NCI-H1417 treated with DMSO at 0.1 percent for 48 hours (cell line): ENCODE data around the gene PDE6B.
"Not testable (repeated sequence)": the region's sequence is repeated elsewhere in the genome, so short reads cannot be mapped to it uniquely, and the experiment has no call there.

Experiments
- DNase-seq: peaks from one replicate; lab custom pipeline; 2025; lab: John Stamatoyannopoulos, UW

PDE6B gene

GRCh38 chr4:704198-704891 is 79.0 kb downstream of the PDE6B start:
- DNase-seq: no peak

DNA sequence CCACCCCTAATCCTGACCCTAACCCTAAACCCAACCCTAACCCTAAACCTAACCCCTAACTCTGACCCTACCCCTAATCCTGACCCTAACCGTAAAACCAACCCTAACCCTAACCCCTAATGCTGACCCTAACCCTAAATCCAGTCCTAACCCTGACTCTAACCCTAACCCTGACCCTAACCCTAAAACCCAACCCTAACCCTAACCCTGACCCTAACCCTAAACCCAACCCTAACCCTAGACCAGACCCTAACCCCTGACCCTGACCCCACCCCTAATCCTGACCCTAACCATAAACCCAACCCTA is 79.6 kb downstream of the PDE6B start:
- DNase-seq: no peak

GRCh38 chr4:705278-706082 is 80.1 kb downstream of the PDE6B start, which contains the start of gene PCGF3:
Gene PCGF3, plus strand, starts transcription at chr4:705832. Its CDS starts 27,849 bp downstream, at chr4:733681.
- DNase-seq: peak; percentile 38

- DNase-seq: not testable (repeated sequence)
Observed at GRCh38 chr4:706083-706633, 80.8 kb downstream of the PDE6B start.

- DNase-seq: no peak
Observed at GRCh38 chr4:706834-707598, 81.6 kb downstream of the PDE6B start.

DNA sequence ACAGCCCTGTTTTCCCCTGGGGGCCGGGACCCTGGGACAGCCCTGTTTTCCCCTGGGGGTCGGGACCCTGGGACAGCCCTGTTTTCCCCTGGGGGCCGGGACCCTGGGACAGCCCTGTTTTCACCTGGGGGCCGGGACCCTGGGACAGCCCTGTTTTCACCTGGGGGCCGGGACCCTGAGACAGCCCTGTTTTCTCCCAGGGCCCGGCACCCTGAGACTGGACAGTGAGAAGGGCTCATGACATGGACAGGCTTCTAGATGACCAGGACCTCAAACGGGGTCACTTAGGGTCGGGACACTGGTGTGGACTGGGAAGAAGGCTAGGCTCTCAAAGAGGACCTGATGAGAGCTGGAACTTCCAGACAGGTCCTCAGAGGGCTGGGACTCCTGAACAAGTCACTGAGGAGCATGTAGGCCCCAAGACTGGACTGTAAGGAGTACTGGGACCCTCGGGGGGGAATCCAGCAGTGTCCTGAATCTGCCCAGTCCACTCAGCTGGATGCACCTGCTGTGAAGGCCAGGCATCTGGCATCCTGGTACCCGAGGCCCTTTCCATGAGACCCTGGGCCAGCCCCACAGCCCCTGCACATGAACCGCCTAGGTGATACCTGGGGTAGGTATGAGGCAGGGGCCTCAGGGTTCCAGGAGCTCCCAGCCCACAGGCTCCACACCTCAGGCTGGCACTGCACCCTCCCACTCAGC is 82.7 kb downstream of the PDE6B start:
- DNase-seq: no peak

DNA sequence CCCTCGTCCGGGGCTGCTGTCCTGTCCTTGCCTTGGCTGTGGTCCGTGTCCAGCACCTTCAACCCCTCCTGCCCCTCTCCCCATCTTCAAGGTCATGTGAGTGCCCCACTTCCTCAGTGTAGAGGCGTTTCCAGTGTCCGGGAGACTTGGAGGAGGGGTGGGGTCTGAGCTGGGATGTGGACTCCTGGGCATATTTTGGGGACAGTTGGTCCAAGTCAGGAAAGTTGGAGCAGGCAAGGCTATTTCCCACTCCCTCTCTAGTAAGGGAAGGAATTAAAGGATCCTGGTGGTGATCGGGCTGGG is 83.2 kb downstream of the PDE6B start:
- no peak for DNase-seq

GRCh38 chr4:709348-709747 is 84.0 kb downstream of the PDE6B start:
- no peak for DNase-seq

DNA sequence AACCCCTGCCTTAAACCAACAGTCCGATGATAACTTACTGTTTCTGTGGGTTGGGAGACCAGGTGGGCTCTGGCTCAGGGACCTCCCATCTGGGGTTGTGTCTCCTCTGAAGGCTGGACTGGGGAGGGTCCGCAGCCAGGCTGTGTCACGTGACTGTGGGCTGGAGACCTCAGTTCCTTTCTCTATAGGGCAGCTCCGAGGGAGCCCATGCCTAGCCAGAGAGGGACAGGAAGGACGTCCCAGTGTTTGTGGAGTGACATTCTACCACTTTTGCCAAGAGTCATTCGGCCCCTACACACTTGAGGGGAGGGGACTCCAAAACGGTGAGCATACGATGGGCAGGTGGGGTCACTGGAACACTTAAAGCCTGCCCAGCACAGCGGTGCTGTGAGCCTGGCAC is 84.7 kb downstream of the PDE6B start:
- no peak for DNase-seq

GRCh38 chr4:710916-711315 is 85.5 kb downstream of the PDE6B start:
- DNase-seq: no peak

DNA sequence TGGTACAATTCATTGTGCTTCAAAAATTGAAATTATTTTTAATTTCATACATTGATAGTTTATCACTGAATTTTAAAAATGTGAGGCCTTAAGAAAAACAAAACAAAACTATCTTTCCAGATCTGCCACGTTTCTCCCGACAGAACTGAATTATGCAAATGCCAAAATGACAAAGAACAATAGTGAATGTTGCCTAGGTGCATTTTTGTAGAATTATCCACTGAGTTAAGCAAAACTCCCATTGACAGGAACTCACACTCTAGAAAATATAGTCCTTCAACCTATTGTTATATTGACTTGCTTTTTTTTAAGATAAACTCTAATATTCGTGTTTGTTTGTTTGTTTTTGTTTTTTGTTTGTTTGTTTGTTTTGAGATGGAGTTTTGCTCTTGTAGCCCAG is 86.7 kb downstream of the PDE6B start:
- DNase-seq: no peak

DNA sequence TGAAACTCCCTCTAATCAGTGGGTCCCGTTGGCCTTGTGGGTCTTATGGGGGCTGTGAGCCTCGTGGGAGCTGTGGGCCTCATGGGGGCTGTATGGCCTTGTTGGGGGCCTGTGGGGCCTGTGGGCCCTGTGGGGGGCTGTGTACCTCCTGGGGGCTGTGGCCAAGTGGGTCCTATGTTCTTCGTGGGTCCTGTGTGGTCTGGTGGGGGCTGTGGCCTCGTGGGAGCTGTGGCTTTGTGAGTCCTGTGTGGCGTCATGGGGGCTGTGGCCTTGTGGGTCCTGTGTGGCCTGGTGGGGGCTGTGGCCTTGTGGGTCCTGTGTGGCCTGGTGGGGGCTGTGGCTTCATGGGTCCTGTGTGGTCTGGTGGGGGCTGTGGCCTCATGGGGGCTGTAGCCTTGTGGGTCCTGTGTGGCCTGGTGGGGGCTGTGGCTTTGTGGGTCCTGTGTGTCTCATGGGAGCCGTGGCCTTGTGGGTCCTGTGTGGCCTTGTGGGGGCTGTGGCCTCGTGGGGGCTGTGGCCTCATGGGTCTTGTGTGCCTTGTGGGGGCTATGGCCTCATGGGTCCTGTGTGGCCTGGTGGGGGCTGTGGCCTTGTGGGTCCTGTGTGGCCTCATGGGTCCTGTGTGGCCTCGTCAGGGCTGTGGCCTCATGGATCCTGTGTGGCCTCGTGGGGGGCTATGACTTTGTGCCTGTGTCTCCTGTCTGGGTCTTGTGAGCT is 87.7 kb downstream of the PDE6B start:
- no peak for DNase-seq

DNA sequence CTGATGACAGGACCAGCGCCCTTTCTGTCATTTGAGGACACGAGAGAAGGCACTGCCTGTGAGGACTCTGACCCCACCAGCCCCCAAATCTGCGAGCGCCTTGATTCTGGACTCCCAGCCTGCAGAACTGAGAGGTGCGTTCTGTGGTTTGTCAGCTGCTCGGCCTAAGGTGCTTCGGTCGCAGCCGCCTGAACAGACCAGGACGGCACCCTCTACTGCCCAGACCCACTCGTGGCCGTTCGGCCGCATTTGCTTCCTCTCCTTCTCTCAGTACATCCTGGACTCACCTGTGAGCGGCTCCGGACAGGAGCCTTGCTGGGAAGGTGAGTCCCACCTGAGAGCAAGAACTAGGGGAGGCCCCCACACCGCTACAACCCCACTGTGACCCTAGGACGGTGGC is 88.7 kb downstream of the PDE6B start:
- DNase-seq: no peak

DNA sequence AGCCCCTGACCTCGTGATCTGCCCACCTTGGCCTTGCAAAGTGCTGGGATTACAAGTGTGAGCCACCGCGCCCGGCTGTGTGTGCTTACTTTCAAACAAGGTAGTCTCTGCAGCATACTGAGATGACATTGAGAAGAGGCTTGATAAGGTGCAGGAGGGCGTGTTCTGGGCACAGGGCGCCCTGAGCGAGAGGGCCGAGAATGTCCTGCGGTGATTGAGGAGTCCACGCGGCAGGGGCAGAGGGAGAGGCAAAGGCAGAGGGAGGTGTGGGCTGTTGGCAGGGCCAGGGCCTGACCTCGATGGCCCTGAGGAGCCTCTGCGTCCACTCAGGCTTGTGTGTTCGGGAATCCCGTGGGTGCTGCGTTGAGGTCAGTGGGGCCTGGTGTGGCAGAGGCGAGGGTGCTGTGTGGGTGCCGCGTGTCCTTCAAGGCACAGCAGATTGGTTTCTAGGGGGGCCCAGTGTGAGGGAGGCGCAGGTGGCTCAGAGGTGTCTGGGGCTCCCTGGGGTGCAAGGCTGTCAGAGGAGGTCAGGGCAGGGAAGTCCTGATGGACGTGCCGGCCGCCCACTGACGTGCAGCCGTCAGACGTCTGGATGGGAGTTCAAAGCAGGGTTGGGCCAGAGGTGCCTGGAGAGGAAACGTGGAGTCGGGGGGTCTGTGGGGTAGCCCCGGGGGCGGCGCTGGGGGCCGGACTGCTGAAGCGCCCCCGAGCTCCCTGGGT is 92.4 kb downstream of the PDE6B start:
- no peak for DNase-seq

DNA sequence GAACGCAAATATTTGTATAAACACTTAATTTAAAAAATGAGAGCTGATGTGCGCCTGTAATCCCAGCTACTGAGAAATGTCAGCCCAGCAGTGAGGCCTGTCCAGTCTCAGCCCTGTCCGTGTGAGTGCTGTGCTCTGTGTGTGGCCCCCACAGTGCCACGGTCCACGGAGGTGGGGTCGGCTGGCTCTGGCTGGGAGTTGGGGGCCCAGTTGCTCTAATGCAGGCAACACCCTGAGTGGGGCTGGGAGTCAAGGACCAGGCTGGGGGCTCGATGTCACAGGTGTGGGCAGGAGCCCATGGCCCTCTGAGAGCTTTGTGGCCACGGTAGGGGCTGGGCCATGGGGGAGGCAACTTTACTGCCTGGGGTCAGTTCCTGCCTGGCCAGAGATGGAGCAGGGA is 93.1 kb downstream of the PDE6B start:
- no peak for DNase-seq
